NK-92 treated with Interleukin-12 subunit alpha and Interleukin-12 subunit beta, amount 100 ng/mL, for 24 hours (cell line): ENCODE measurements around the gene VASN.
A peak's percentile ranks its signal among the peaks of the same experiment; 100 is the strongest.

ENCODE experiments used
- DNase-seq: peaks from one replicate; lab custom pipeline; 2025; lab: John Stamatoyannopoulos, UW

The VASN gene

GRCh38 chr16:4426021-4426684 is 54.5 kb downstream of the VASN start:
- peak; percentile 73 for DNase-seq

- DNase-seq: no peak
Measured at GRCh38 chr16:4426722-4427372, 55.2 kb downstream of the VASN start.

GRCh38 chr16:4428500-4428899 is 56.9 kb downstream of the VASN start:
- no peak for DNase-seq

GRCh38 chr16:4431023-4431422 is 59.4 kb downstream of the VASN start:
- no peak for DNase-seq
